Right cardiac atrium (tissue), 5 donors: ENCODE measurements around the gene MAN2C1. TPM values are rescaled to one million over a fixed set of nuclear protein-coding genes. Genes with fewer than 3 reads are reported as not detected.
"Not testable (repeated sequence)": the region's sequence is repeated elsewhere in the genome, so short reads cannot be mapped to it uniquely, and the experiment has no call there.

Experiments used
- ATAC-seq, 2 donors: fragments of 200-7000 bp; cut with Tn5 transposase; one replicate each; pipeline versions ENCODE4 v1.8.0 to v1.9.1; 2020; ENCODE audit warnings: moderate library complexity in 2 of 2, mild to moderate bottlenecking in 1 of 2
- DNase-seq, 3 donors: peaks; one replicate each; pipeline ENCODE4 v3.0.0-alpha.2; 2020
- H3K27ac ChIP-seq: one replicate; pipeline ENCODE4 v1.5.1; 2013; ENCODE audit warnings: mild to moderate bottlenecking, low read length, control low read depth, moderate library complexity
- H3K27me3 ChIP-seq: one replicate; pipeline ENCODE4 v1.6.1; 2013; ENCODE audit not compliant: control insufficient read depth, insufficient read depth
- H3K4me1 ChIP-seq: one replicate; pipeline ENCODE4 v1.6.1; 2013; ENCODE audit warnings: low read length; ENCODE audit not compliant: control insufficient read depth, insufficient read depth
- H3K4me3 ChIP-seq: one replicate; pipeline ENCODE4 v1.5.1; 2013; ENCODE audit warnings: low read length, control low read depth
- H3K9me3 ChIP-seq: one replicate; pipeline ENCODE4 v1.6.1; 2013; ENCODE audit warnings: low read length; ENCODE audit not compliant: control insufficient read depth
- WGBS: extraction: QIAGEN DNeasy Blood & Tissue Kit; methylation state at CpG from one replicate; pipeline ENCODE4 v1.1.7; 2013; 5-methylcytosine and 5-hydroxymethylcytosine counted together
- intact Hi-C, 4 donors: fragments of 100-400 bp; cut with DNase I; formaldehyde crosslinking; loops; one replicate each; pipeline versions ENCODE4 v1.11.0 to v1.14.0; 2022 to 2023
- polyA plus RNA-seq: library from polyadenylated mRNA; stranded (reverse); fragments of 200-250 nt; gene quantifications from one replicate; pipeline ENCODE4 v1.2.3, GENCODE V29; 2013
- total RNA-seq, 4 donors: library from RNA; stranded (reverse); fragmentation: NEBNext Ultra II Directional; extraction: Animal tissue kit (Norgen Biotek cat#: 25700); gene quantifications; one replicate each; pipeline ENCODE4 v1.2.1, GENCODE V29; 2021
- donor health status: healthy with polysubstance abuse.
- donor health status: DM: no; HTN: yes; CAD: no.
- donor health status: DM: no; HTN: no; CAD: no.
- donor health status: DM: no; HTN: yes; CAD: no; lungs with severe emphysema.
- donor health status: DM: yes; HTN: yes; CAD: no.

The MAN2C1 gene
- total and polyA plus RNA-seq, 5 donors = 122 to 175 (median 131) TPM

GRCh38 chr15:75352186-75353080 lies 16.0 kb downstream of the MAN2C1 start:
- no peak overlapping the region for H3K4me3 ChIP-seq
- no peak for DNase-seq

GRCh38 chr15:75350601-75351361 lies 17.6 kb downstream of the MAN2C1 start:
- Histone ChIP-seq H3K27me3 (no peaks in the 10 kb centered on the region), H3K4me3 (no peak overlapping the region), H3K4me1 (peaks cover 6% of the 10 kb centered on the region), H3K27ac (no peak overlapping the region), H3K9me3 (no peaks in the 10 kb centered on the region)
- intact Hi-C loops = no loop called here
- DNase-seq (no peak), ATAC-seq (no peak)
- 75% methylated on average over 7 of the region's 7 CpGs for WGBS

More at GRCh38 chr15:75352186-75353080, 16.0 kb downstream of the MAN2C1 start:
- WGBS = 86% methylated on average over 16 of the region's 16 CpGs
- intact Hi-C loops = no loop called here
- Histone ChIP-seq H3K27me3 (no peaks in the 10 kb centered on the region), H3K9me3 (no peaks in the 10 kb centered on the region), H3K27ac (no peak overlapping the region), H3K4me1 (peaks cover 6% of the 10 kb centered on the region)
- no peak for ATAC-seq

- no peaks in the 10 kb centered on the region for H3K9me3 ChIP-seq
- DNase-seq (peak in 1 of 3 donors; percentile 66), ATAC-seq (no peak)
- peaks cover 6% of the 10 kb centered on the region for H3K4me1 ChIP-seq
- no peak overlapping the region for H3K4me3 ChIP-seq
- no peak overlapping the region for H3K27ac ChIP-seq
- H3K27me3 ChIP-seq = no peaks in the 10 kb centered on the region
- 78% methylated on average over 9 of the region's 9 CpGs for WGBS
- intact Hi-C loops = no loop called here
Observed at GRCh38 chr15:75349851-75350588, 18.4 kb downstream of the MAN2C1 start.

DNA sequence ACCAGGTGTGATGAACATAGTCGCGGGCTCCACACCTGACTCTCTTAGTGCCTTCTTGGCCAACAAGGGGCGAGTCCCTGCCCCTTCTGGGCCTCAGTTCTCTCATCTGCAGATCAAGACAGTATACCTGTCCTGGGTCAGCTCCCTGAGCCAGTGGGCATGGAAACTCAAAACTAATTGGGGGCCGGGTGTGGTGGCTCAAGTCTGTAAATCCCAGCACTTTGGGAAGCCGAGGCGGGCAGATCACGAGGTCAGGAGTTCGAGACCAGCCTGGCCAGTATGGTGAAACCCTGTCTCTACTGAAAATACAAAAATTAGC lies 19.1 kb downstream of the MAN2C1 start:
- ATAC-seq, H3K27ac ChIP-seq, DNase-seq, H3K4me1 ChIP-seq, H3K4me3 ChIP-seq, H3K27me3 ChIP-seq, intact Hi-C loops, H3K9me3 ChIP-seq: not testable (repeated sequence)
- WGBS = 86% methylated on average over 8 of the region's 8 CpGs

GRCh38 chr15:75348562-75349350 lies 19.7 kb downstream of the MAN2C1 start:
- DNase-seq (peak in 2 of 3 donors; percentile 66 to 77), ATAC-seq (peak; percentile 2)
- no peaks in the 10 kb centered on the region for H3K9me3 ChIP-seq
- no peak overlapping the region for H3K27ac ChIP-seq
- H3K4me3 ChIP-seq = peak overlapping the region; percentile 89
- 40% methylated on average over 46 of the region's 46 CpGs for WGBS
- H3K4me1 ChIP-seq = peaks cover 6% of the 10 kb centered on the region
- H3K27me3 ChIP-seq = no peaks in the 10 kb centered on the region
- intact Hi-C loops = no loop called here

DNA sequence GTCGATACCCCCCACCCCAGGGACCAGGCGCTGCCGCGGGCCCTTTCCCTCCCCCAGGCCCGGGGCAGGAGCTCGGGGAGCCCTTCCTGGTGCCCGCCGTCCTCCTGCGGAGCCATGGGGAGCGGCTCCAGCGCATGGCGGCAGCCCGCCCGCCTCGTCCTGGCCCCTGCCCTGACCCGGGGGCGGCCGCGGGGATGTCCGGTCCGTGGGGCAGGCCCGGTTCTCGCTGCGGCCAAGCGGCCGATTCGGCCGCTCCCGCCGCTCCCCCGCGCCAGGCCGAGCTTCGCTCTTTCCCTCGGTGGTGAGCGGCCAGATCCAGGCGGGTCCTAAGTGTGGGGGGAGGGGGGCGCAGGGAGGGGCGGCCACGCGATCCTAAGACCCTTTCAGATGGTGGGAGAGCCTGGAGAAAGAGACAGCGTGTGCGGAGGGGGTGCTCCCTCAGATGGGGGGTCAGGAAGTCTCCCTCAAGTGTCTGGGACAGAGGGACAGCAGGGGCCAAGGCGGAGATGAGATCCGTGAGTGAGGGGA lies 20.3 kb downstream of the MAN2C1 start:
- H3K4me1 ChIP-seq = peaks cover 6% of the 10 kb centered on the region
- peak overlapping the region; percentile 89 for H3K4me3 ChIP-seq
- DNase-seq (peak in 2 of 3 donors; percentile 74 to 78), ATAC-seq (peak; percentile 38 to 49)
- H3K27me3 ChIP-seq = no peaks in the 10 kb centered on the region
- H3K9me3 ChIP-seq = no peaks in the 10 kb centered on the region
- under 1% methylated on average over 45 of the region's 45 CpGs for WGBS
- intact Hi-C loops = no loop called here
- H3K27ac ChIP-seq = no peak overlapping the region

- no peaks in the 10 kb centered on the region for H3K9me3 ChIP-seq
- WGBS = under 1% methylated on average over 65 of the region's 65 CpGs
Observed at GRCh38 chr15:75347222-75348033, 21.0 kb downstream of the MAN2C1 start.

GRCh38 chr15:75346796-75347221 lies 21.6 kb downstream of the MAN2C1 start, which contains the start of gene NEIL1:
NEIL1 (plus strand) TSS chr15:75347039; CDS start chr15:75348906, 1,867 bp downstream.
- peak in 1 of 3 donors; percentile 58 for DNase-seq
- WGBS = 21% methylated on average over 20 of the region's 20 CpGs
- intact Hi-C loops = no loop called here
- Histone ChIP-seq H3K27ac (peak within 1 kb of the TSS; percentile 69), H3K4me3 (peak within 1 kb of the TSS; percentile 89), H3K27me3 (no peaks in the 10 kb centered on the region), H3K9me3 (no peaks in the 10 kb centered on the region), H3K4me1 (peaks cover 6% of the 10 kb centered on the region)
- ATAC-seq = peak in 1 of 2 donors; percentile 6

More at GRCh38 chr15:75347222-75348033, 21.0 kb downstream of the MAN2C1 start:
- intact Hi-C loops = no loop called here
- Histone ChIP-seq H3K27ac (peak overlapping the region; percentile 69), H3K27me3 (no peaks in the 10 kb centered on the region), H3K4me1 (peaks cover 6% of the 10 kb centered on the region), H3K4me3 (peak overlapping the region; percentile 89)
- ATAC-seq (peak; percentile 75 to 78), DNase-seq (peak; percentile 73 to 89 (median 89))

- DNase-seq, ATAC-seq, H3K4me1 ChIP-seq, intact Hi-C loops, H3K27ac ChIP-seq, H3K4me3 ChIP-seq, H3K9me3 ChIP-seq, H3K27me3 ChIP-seq: not testable (repeated sequence)
- WGBS = 47% methylated on average over 8 of the region's 8 CpGs
Observed at GRCh38 chr15:75343953-75344352, 24.5 kb downstream of the MAN2C1 start.
